Smooth muscle cell (in vitro differentiated cells): ENCODE results near the gene HAPSTR1. TPM values are rescaled to one million over a fixed set of nuclear protein-coding genes. Genes with fewer than 3 reads are reported as not detected.

Source experiments
- DNase-seq: peaks from one replicate; lab custom pipeline; 2025; ENCODE audit not compliant: unreplicated experiment; lab: John Stamatoyannopoulos, UW
- H2AFZ ChIP-seq: fragments of 200-600 bp; sonication (generic); 2 replicates; pipeline ENCODE4 v1.6.0; 2016; ENCODE audit warnings: antibody characterized with exemption, low read depth, mild to moderate bottlenecking
- H3F3A ChIP-seq: fragments of 200-600 bp; sonication (generic); 2 replicates; pipeline ENCODE4 v1.6.0; 2017; ENCODE audit warnings: antibody characterized with exemption, low read depth
- H3K27ac ChIP-seq: fragments of 200-600 bp; sonication (generic); 2 replicates; pipeline ENCODE4 v1.5.1; 2016; ENCODE audit warnings: low read depth, mild to moderate bottlenecking
- H3K27me3 ChIP-seq: fragments of 200-600 bp; sonication (generic); 2 replicates; pipeline ENCODE4 v1.6.1; 2016; ENCODE audit warnings: low read depth, mild to moderate bottlenecking
- H3K36me3 ChIP-seq: fragments of 200-600 bp; sonication (generic); 2 replicates; pipeline ENCODE4 v1.5.1; 2016; ENCODE audit warnings: low read depth
- H3K4me1 ChIP-seq: fragments of 200-600 bp; sonication (generic); 2 replicates; pipeline ENCODE4 v1.5.1; 2016; ENCODE audit warnings: low read depth
- H3K4me2 ChIP-seq: fragments of 200-600 bp; sonication (generic); 2 replicates; pipeline ENCODE4 v1.6.0; 2016; ENCODE audit warnings: mild to moderate bottlenecking
- H3K4me3 ChIP-seq: fragments of 200-600 bp; sonication (generic); 2 replicates; pipeline ENCODE4 v1.5.1; 2016; ENCODE audit warnings: mild to moderate bottlenecking
- H3K79me2 ChIP-seq: fragments of 200-600 bp; sonication (generic); 2 replicates; pipeline ENCODE4 v1.6.0; 2016; ENCODE audit warnings: low read depth, mild to moderate bottlenecking
- H3K9ac ChIP-seq: fragments of 200-600 bp; sonication (generic); 2 replicates; pipeline ENCODE4 v1.6.0; 2016; ENCODE audit warnings: low read depth
- H3K9me3 ChIP-seq: fragments of 200-600 bp; sonication (generic); replicated peaks from 2 replicates; pipeline ENCODE4 v1.5.1; 2016; ENCODE audit warnings: low read depth
- H4K20me1 ChIP-seq: fragments of 200-600 bp; sonication (generic); 2 replicates; pipeline ENCODE4 v1.6.0; 2016; ENCODE audit warnings: low read depth
- WGBS: methylation state at CpG from one replicate; pipeline ENCODE4 v1.1.7; 2016; ENCODE audit warnings: low lambda C conversion rate; 5-methylcytosine and 5-hydroxymethylcytosine counted together
- polyA plus RNA-seq: library from polyadenylated mRNA; unstranded; fragments of >200 nt; fragmentation: Nextera tagmentation; extraction: Ambion mirVana; gene quantifications from 2 replicates; pipeline ENCODE4 v1.2.1, GENCODE V29; 2016
- total RNA-seq: library from RNA; depleted of rRNA; stranded (reverse); fragments of >200 nt; gene quantifications from 2 replicates; pipeline ENCODE4 v1.2.3, GENCODE V29; 2014
- TF ChIP-seq, protein P1 (sequence below): fragments of 200-600 bp; sonication (generic); IDR thresholded peaks from 2 replicates; pipeline ENCODE4 v1.5.1; 2017; ENCODE audit warnings: borderline replicate concordance, mild to moderate bottlenecking, antibody characterized with exemption; ENCODE audit not compliant: insufficient read depth, poor library complexity, severe bottlenecking

Gene HAPSTR1
- total and polyA plus RNA-seq, 2 experiments from 2014 or later: 26.7 to 77.5 TPM

DNA sequence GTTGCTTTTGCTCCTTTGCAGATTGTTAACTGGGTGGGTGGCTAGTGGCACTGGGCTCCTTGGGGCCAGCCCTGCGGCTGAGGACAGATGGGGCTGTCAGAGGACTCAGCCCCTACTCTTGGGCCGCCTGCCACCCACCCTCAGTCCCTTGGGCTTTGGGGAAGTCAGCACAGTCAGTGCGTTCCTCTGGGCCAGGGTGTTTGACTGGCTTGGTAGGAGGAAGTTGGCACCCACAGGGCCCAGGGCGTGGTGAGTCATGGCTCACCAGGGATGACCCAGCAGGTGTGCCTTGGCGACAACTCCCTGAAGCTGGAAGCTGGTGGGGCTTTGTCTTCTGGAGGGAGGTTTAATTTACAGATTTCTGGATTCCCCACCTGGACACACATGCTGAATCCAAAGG, 32.4 kb downstream of the HAPSTR1 start:
- Histone ChIP-seq H3K36me3 (no peaks in the 10 kb centered on the region), H3K4me3 (no peak overlapping the region), H2AFZ (no peak overlapping the region), H3K9ac (no peak overlapping the region), H3K79me2 (peaks cover 48% of the 10 kb centered on the region), H3K27me3 (no peaks in the 10 kb centered on the region), H3K4me1 (no peaks in the 10 kb centered on the region), H3K27ac (no peak overlapping the region), H3K9me3 (no peaks in the 10 kb centered on the region), H3K4me2 (no peak overlapping the region), H3F3A (peaks cover 13% of the 10 kb centered on the region), H4K20me1 (peaks cover 100% of the 10 kb centered on the region)
- DNase-seq: no peak
- WGBS: 96% methylated on average over 5 of the region's 5 CpGs
- TF ChIP-seq, protein P1, sequence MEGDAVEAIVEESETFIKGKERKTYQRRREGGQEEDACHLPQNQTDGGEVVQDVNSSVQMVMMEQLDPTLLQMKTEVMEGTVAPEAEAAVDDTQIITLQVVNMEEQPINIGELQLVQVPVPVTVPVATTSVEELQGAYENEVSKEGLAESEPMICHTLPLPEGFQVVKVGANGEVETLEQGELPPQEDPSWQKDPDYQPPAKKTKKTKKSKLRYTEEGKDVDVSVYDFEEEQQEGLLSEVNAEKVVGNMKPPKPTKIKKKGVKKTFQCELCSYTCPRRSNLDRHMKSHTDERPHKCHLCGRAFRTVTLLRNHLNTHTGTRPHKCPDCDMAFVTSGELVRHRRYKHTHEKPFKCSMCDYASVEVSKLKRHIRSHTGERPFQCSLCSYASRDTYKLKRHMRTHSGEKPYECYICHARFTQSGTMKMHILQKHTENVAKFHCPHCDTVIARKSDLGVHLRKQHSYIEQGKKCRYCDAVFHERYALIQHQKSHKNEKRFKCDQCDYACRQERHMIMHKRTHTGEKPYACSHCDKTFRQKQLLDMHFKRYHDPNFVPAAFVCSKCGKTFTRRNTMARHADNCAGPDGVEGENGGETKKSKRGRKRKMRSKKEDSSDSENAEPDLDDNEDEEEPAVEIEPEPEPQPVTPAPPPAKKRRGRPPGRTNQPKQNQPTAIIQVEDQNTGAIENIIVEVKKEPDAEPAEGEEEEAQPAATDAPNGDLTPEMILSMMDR: no peak

- TF ChIP-seq, protein P1: no peak
- Histone ChIP-seq H3K27ac (no peak overlapping the region), H3K4me2 (no peak overlapping the region), H2AFZ (no peak overlapping the region), H3K4me1 (no peaks in the 10 kb centered on the region), H3K9ac (no peak overlapping the region), H3K79me2 (peaks cover 42% of the 10 kb centered on the region), H3K36me3 (no peaks in the 10 kb centered on the region), H3K9me3 (no peaks in the 10 kb centered on the region), H3F3A (peaks cover 13% of the 10 kb centered on the region), H3K4me3 (no peak overlapping the region), H3K27me3 (no peaks in the 10 kb centered on the region), H4K20me1 (peaks cover 95% of the 10 kb centered on the region)
- 98% methylated on average over 7 of the region's 7 CpGs for WGBS
- DNase-seq: no peak
Observed at GRCh38 chr16:9124444-9124843, 33.0 kb downstream of the HAPSTR1 start.

- peak overlapping the region; percentile 51 for H3K27ac ChIP-seq
- H2AFZ ChIP-seq: no peak overlapping the region
- H3F3A ChIP-seq: peaks cover 13% of the 10 kb centered on the region
- H3K9ac ChIP-seq: no peak overlapping the region
- TF ChIP-seq, protein P1: no peak
- H3K36me3 ChIP-seq: no peaks in the 10 kb centered on the region
- no peak overlapping the region for H3K4me2 ChIP-seq
- no peak overlapping the region for H3K4me3 ChIP-seq
- WGBS: 86% methylated on average over 12 of the region's 12 CpGs
- peaks cover 92% of the 10 kb centered on the region for H4K20me1 ChIP-seq
- H3K9me3 ChIP-seq: no peaks in the 10 kb centered on the region
- no peaks in the 10 kb centered on the region for H3K4me1 ChIP-seq
- H3K27me3 ChIP-seq: no peaks in the 10 kb centered on the region
- no peak for DNase-seq
- peaks cover 36% of the 10 kb centered on the region for H3K79me2 ChIP-seq
Observed at GRCh38 chr16:9124908-9125584, 33.6 kb downstream of the HAPSTR1 start.
